A673 (cell line): ENCODE measurements around the gene NUP43.

ENCODE experiments used
- EZH2 ChIP-seq: fragments of 200-600 bp; sonication (generic); IDR thresholded peaks from 2 replicates; pipeline ENCODE4 v1.6.1; 2017; ENCODE audit warnings: borderline replicate concordance, low read depth, mild to moderate bottlenecking, mixed read lengths, antibody characterized with exemption, low read length; ENCODE audit not compliant: poor library complexity, severe bottlenecking
- TF ChIP-seq, protein P1 (sequence below): fragments of 300-800, 200-600 bp; sonication (generic); conservative IDR thresholded peaks from 2 replicates; pipeline ENCODE4 v1.5.1; 2017; ENCODE audit warnings: low read depth, mild to moderate bottlenecking, antibody characterized with exemption, low read length, moderate library complexity, mixed read lengths

DNA sequence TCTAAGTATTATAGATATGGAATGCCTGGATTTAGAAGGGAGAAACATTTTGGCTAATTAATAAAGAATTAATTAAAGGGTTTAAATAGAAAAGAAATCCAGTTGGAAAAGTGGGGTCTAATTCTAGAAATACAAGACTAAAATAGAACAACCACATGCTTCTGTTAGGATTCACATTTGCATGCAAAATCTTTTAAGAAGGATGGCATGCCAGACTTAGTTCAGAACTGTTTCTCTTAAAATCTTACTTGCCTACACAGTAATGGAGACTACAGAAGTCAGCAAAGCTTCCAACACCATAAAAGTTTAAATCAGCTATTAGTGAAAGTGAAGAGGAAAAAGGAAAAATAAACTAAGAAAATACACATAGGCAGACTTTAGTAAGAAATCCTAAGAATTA is 65.1 kb downstream of the NUP43 start:
- TF ChIP-seq, protein P1, sequence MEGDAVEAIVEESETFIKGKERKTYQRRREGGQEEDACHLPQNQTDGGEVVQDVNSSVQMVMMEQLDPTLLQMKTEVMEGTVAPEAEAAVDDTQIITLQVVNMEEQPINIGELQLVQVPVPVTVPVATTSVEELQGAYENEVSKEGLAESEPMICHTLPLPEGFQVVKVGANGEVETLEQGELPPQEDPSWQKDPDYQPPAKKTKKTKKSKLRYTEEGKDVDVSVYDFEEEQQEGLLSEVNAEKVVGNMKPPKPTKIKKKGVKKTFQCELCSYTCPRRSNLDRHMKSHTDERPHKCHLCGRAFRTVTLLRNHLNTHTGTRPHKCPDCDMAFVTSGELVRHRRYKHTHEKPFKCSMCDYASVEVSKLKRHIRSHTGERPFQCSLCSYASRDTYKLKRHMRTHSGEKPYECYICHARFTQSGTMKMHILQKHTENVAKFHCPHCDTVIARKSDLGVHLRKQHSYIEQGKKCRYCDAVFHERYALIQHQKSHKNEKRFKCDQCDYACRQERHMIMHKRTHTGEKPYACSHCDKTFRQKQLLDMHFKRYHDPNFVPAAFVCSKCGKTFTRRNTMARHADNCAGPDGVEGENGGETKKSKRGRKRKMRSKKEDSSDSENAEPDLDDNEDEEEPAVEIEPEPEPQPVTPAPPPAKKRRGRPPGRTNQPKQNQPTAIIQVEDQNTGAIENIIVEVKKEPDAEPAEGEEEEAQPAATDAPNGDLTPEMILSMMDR: no peak
- TF ChIP-seq EZH2: no peak
